ENCODE data around the gene DNAI7.

GRCh38 chr12:25065035-25065434 lies 129.9 kb downstream of the DNAI7 start:
- TF ChIP-seq CTCF (IDR thresholded peaks at IDR 0.05) (no peak), POLR2A (IDR thresholded peaks at IDR 0.05) (no peak)
